Heart right ventricle (tissue), 16 donors: ENCODE measurements around the gene BIN1. TPM values are rescaled to one million over a fixed set of nuclear protein-coding genes. Genes with fewer than 3 reads are reported as not detected.

ENCODE experiments used
- ATAC-seq, 8 donors: fragments of 200-7000 bp; cut with Tn5 transposase; one replicate each; pipeline ENCODE4 v1.9.1; 2020; ENCODE audit warnings: mild to moderate bottlenecking in 8 of 8, moderate library complexity in 8 of 8, moderate number of reproducible peaks in 1 of 8
- DNase-seq, 2 donors: peaks; one replicate each; pipeline ENCODE4 v3.0.0-alpha.2; 2020
- H3K27ac ChIP-seq, 10 donors: fragments of 200-600 bp; sonication (generic) in 2 of 10; one replicate each; pipeline versions ENCODE4 v1.5.0 to v1.8.0; 2020 to 2022; ENCODE audit warnings: mild to moderate bottlenecking in 3 of 10
- H3K27me3 ChIP-seq, 7 donors: fragments of 200-600 bp; one replicate each; pipeline ENCODE4 v1.8.0; 2021 to 2022; ENCODE audit warnings: mild to moderate bottlenecking in 2 of 7
- H3K36me3 ChIP-seq, 9 donors: fragments of 200-600 bp; sonication (generic) in 1 of 9; one replicate each; pipeline versions ENCODE4 v1.5.0 to v1.8.0; 2020 to 2022; ENCODE audit warnings: mild to moderate bottlenecking in 2 of 9
- H3K4me1 ChIP-seq, 9 donors: fragments of 200-600 bp; sonication (generic) in 1 of 9; one replicate each; pipeline versions ENCODE4 v1.5.0 to v1.8.0; 2020 to 2022; ENCODE audit warnings: mild to moderate bottlenecking in 4 of 9
- H3K4me3 ChIP-seq, 10 donors: fragments of 200-600 bp; sonication (generic) in 2 of 10; one replicate each; pipeline versions ENCODE4 v1.5.0 to v1.8.0; 2020 to 2022; ENCODE audit warnings: mild to moderate bottlenecking in 7 of 10, moderate library complexity in 2 of 10
- H3K9me3 ChIP-seq, 11 donors: fragments of 200-600 bp in 10 of 11; sonication (generic) in 2 of 11; one replicate each; pipeline versions ENCODE4 v1.5.0 to v1.8.0; 2013 to 2022; ENCODE audit warnings: mild to moderate bottlenecking in 2 of 11, control low read depth in 1 of 11, moderate library complexity in 1 of 11
- CTCF ChIP-seq, 9 donors: fragments of 200-600 bp; sonication (generic) in 2 of 9; IDR thresholded peaks; one replicate each; pipeline versions ENCODE4 v1.5.0 to v1.8.0; 2021 to 2022; ENCODE audit warnings: antibody characterized with exemption in 9 of 9, mild to moderate bottlenecking in 5 of 9, moderate library complexity in 1 of 9
- WGBS, 2 donors: extraction: QIAGEN DNeasy Blood & Tissue Kit; methylation state at CpG; one replicate each; pipeline ENCODE4 v1.1.7; 2013; ENCODE audit warnings: inconsistent platforms in 1 of 2; 5-methylcytosine and 5-hydroxymethylcytosine counted together
- intact Hi-C, 10 donors: fragments of 100-400 bp; cut with DNase I; formaldehyde crosslinking; loops; one replicate each; pipeline versions ENCODE4 v1.11.1 to v1.14.2; 2022
- polyA plus RNA-seq, 2 donors: library from polyadenylated mRNA; stranded (reverse); fragments of 200-250 nt; gene quantifications; one replicate each; pipeline ENCODE4 v1.2.3, GENCODE V29; 2013
- total RNA-seq, 10 donors: library from RNA; stranded (reverse); fragmentation: NEBNext Ultra II Directional in 3 of 10; extraction: Animal tissue kit (Norgen Biotek cat#: 25700) in 3 of 10; gene quantifications; one replicate each; pipeline versions ENCODE4 v1.2.1 to v1.2.4, GENCODE V29; 2021 to 2023
- donor health status: Arrhythmogenic right ventricular cardiomyopathy.
- donor health status: ischemic (EF 13 %, LVEDD 7.1; RV severe dilation, severe dysfunction).
- donor health status: healthy with polysubstance abuse.
- donor health status: DM: no; HTN: yes; CAD: no.
- donor health status: DM: no; HTN: no; CAD: no.
- donor health status: ischemic (EF 25% LVEDD 6.9; RV normal size, moderate dysfunction).
- donor health status: ischemic (EF 25% LVEDD 5.7; RV mildly dilated, moderate dysfunction).
- donor health status: healthy.
- donor health status: DM: yes; HTN: yes; CAD: no.
- donor health status: Ischemic cardiomyopathy.
- donor health status: ischemic (EF 35%, LVEDD 5.7; RV mildly dilated, moderate dysfunction).
- donor health status: nonischemic (EF 11% LVEDD 7.7; RV severe dilation, severe dysfunction).
- donor health status: DM: yes; HTN: yes; CAD: no.
- donor health status: PGD.
- donor health status: ischemic (EF 29% LVEDD 5.4; RV normal size, mild dysfunction).
- donor health status: nonischemic (EF 23%, LVEDD 6.1; RV moderate dilation, normal function).

Gene BIN1
- total and polyA plus RNA-seq, 12 donors = 8.4 to 21.7 (median 16.0) TPM

GRCh38 chr2:127025359-127026166 is 81.4 kb downstream of the BIN1 start:
- Histone ChIP-seq H3K27ac (no peak overlapping the region), H3K36me3 (no peaks in the 10 kb centered on the region), H3K9me3 (peaks cover 0 to 10% (median 0%) of the 10 kb centered on the region in 11 donors), H3K4me3 (peak overlapping the region; percentile 6 to 53 (median 43)), H3K27me3 (peaks cover 0 to 66% (median 49%) of the 10 kb centered on the region in 7 donors), H3K4me1 (peaks cover 6 to 15% (median 12%) of the 10 kb centered on the region in 9 donors)
- 0 to 1% methylated on average over 39 of the region's 39 CpGs for WGBS, 2 donors
- peak; percentile 73 to 94 (median 87) for ATAC-seq
- intact Hi-C loops = no loop called here
- TF ChIP-seq CTCF (IDR thresholded peaks at IDR 0.05) = peak in 4 of 9 donors; percentile 39 to 48 (median 40)
- DNase-seq = peak; percentile 51 to 58

GRCh38 chr2:127024769-127025358 is 82.1 kb downstream of the BIN1 start:
- ATAC-seq (peak; percentile 12 to 79 (median 64)), DNase-seq (no peak)
- Histone ChIP-seq H3K27ac (no peak overlapping the region), H3K9me3 (peaks cover 0 to 10% (median 0%) of the 10 kb centered on the region in 11 donors), H3K4me1 (peaks cover 6 to 15% (median 12%) of the 10 kb centered on the region in 9 donors), H3K36me3 (no peaks in the 10 kb centered on the region), H3K4me3 (peak overlapping the region in 9 of 10 donors; percentile 26 to 53 (median 45)), H3K27me3 (peaks cover 0 to 59% (median 46%) of the 10 kb centered on the region in 7 donors)
- TF ChIP-seq CTCF (IDR thresholded peaks at IDR 0.05) = peak in 4 of 9 donors; percentile 10 to 20 (median 17)
- 5 to 7% methylated on average over 28 to 29 of the region's 29 CpGs for WGBS, 2 donors
- intact Hi-C loops = no loop called here

- DNase-seq (no peak), ATAC-seq (no peak)
- no peaks in the 10 kb centered on the region for H3K36me3 ChIP-seq
- peaks cover 0 to 46% (median 32%) of the 10 kb centered on the region in 7 donors for H3K27me3 ChIP-seq
- 83 to 95% methylated on average over 1 of the region's 1 CpG for WGBS, 2 donors
- H3K27ac ChIP-seq = no peak overlapping the region
- H3K9me3 ChIP-seq = peaks cover 0 to 10% (median 0%) of the 10 kb centered on the region in 11 donors
- peaks cover 6 to 15% (median 12%) of the 10 kb centered on the region in 9 donors for H3K4me1 ChIP-seq
- H3K4me3 ChIP-seq = no peak overlapping the region
- intact Hi-C loops = no loop called here
- no peak for TF ChIP-seq CTCF (IDR thresholded peaks at IDR 0.05)
These were observed 83.5 kb downstream of the BIN1 start for GRCh38 chr2:127023504-127023903.

- Histone ChIP-seq H3K4me3 (no peak overlapping the region), H3K27me3 (peaks cover 0 to 40% (median 28%) of the 10 kb centered on the region in 7 donors), H3K9me3 (peaks cover 0 to 10% (median 0%) of the 10 kb centered on the region in 11 donors), H3K27ac (no peak overlapping the region), H3K36me3 (no peaks in the 10 kb centered on the region), H3K4me1 (peaks cover 6 to 15% (median 12%) of the 10 kb centered on the region in 9 donors)
- intact Hi-C loops = no loop called here
- 87 to 91% methylated on average over 10 of the region's 10 CpGs for WGBS, 2 donors
- DNase-seq (no peak), ATAC-seq (no peak)
- TF ChIP-seq CTCF (IDR thresholded peaks at IDR 0.05) = no peak
These were observed 84.1 kb downstream of the BIN1 start for GRCh38 chr2:127022817-127023216.
